ENCODE results near the gene WWOX. TPM values are rescaled to one million over a fixed set of nuclear protein-coding genes. Genes with fewer than 3 reads are reported as not detected.

Gene WWOX
- polyA plus RNA-seq, 1 donor (not counting 4 experiments of a cell fraction or from before 2014, with no cell fraction given): 5.1 TPM

DNA sequence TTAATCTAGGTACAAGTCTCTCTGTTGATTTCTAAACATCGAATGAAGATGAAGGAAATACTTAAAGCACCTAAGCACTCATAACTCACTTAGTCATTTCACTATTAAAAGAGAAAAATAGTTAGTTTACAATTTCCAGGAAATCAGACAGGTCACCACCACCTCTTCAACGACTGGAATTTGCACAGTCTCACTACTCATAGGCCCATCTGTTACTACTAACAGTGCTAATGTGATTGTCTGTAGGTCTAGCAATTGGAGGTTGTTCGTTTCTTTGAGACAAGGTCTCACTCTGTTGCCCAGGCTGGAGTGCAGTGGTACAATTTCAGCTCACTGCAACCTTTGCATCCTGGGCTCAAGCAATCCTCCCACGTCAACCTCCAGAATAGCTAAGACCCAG is 1056.5 kb downstream of the WWOX start:
- Histone ChIP-seq H3K4me3 (ENCODE audit: control insufficient read depth in 2 of 3, extremely low read depth in 1 of 3, insufficient read depth in 2 of 3, low read depth in 1 of 3, low read length in 3 of 3) (no peak overlapping the region), H3K36me3 (ENCODE audit: control insufficient read depth in 2 of 2, extremely low read depth in 1 of 2, insufficient read depth in 2 of 2, low read length in 2 of 2) (no peaks in the 10 kb centered on the region), H3K79me2 (ENCODE audit: control insufficient read depth, insufficient read depth, low read length) (no peaks in the 10 kb centered on the region), H2AFZ (ENCODE audit: control insufficient read depth, low read length) (no peak overlapping the region), H3K4me2 (ENCODE audit: control insufficient read depth, extremely low read depth, insufficient read depth, low read depth, low read length) (no peak overlapping the region), H3K9me3 (ENCODE audit: control insufficient read depth, low read depth, low read length) (no peaks in the 10 kb centered on the region), H3K4me1 (ENCODE audit: control insufficient read depth, extremely low read depth, insufficient read depth, low read length) (peaks cover 14% of the 10 kb centered on the region), H3K9me1 (ENCODE audit: control insufficient read depth, extremely low read depth, insufficient read depth, low read length) (no peaks in the 10 kb centered on the region), H4K20me1 (ENCODE audit: control insufficient read depth, extremely low read depth, insufficient read depth, low read length) (no peaks in the 10 kb centered on the region), H3K27ac (ENCODE audit: control insufficient read depth, insufficient read depth, low read length) (no peak overlapping the region), H3K27me3 (ENCODE audit: control insufficient read depth, extremely low read depth, insufficient read depth, low read length) (no peaks in the 10 kb centered on the region), H3K9ac (ENCODE audit: control insufficient read depth, extremely low read depth, insufficient read depth, low read length) (no peak overlapping the region)
- TF ChIP-seq, protein P1, sequence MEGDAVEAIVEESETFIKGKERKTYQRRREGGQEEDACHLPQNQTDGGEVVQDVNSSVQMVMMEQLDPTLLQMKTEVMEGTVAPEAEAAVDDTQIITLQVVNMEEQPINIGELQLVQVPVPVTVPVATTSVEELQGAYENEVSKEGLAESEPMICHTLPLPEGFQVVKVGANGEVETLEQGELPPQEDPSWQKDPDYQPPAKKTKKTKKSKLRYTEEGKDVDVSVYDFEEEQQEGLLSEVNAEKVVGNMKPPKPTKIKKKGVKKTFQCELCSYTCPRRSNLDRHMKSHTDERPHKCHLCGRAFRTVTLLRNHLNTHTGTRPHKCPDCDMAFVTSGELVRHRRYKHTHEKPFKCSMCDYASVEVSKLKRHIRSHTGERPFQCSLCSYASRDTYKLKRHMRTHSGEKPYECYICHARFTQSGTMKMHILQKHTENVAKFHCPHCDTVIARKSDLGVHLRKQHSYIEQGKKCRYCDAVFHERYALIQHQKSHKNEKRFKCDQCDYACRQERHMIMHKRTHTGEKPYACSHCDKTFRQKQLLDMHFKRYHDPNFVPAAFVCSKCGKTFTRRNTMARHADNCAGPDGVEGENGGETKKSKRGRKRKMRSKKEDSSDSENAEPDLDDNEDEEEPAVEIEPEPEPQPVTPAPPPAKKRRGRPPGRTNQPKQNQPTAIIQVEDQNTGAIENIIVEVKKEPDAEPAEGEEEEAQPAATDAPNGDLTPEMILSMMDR (optimal IDR thresholded peaks at IDR 0.05 in 1 of 3, IDR thresholded peaks at IDR 0.05 in 1 of 3, conservative IDR thresholded peaks at IDR 0.05 in 1 of 3; ENCODE audit: extremely low read depth in 1 of 3, insufficient read depth in 2 of 3, low read length in 3 of 3): no peak
- FAIRE-seq: no peak
- dilution Hi-C loops (cut with MboI; ENCODE audit: extremely low pct_ligation_motif_present, low sequenced_read_pairs): no loop called here
- no peak for DNase-seq (ENCODE audit: low read depth, low spot score)

DNA sequence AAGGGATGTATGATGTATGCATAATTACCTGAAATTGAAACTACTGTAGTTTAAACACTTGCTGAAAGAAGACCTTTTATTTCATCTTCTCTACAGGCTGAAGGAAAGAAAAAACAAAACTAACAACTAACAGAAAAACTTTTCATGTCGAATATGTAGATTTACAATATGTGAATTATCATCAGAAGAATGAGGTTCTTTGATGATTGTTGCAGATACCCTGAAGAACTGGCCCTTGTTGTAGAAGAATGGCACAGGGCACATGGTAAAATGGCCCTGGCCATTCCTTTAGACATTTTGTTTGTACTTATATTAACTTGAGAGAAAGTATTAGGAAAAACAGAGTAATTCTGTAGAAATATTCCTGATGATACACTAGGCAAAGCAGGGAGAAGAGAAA is 1057.3 kb downstream of the WWOX start:
- Histone ChIP-seq H2AFZ (ENCODE audit: control insufficient read depth, low read length) (no peak overlapping the region), H3K4me2 (ENCODE audit: control insufficient read depth, extremely low read depth, insufficient read depth, low read depth, low read length) (no peak overlapping the region), H3K4me1 (ENCODE audit: control insufficient read depth, extremely low read depth, insufficient read depth, low read length) (peaks cover 14% of the 10 kb centered on the region), H4K20me1 (ENCODE audit: control insufficient read depth, extremely low read depth, insufficient read depth, low read length) (no peaks in the 10 kb centered on the region), H3K4me3 (ENCODE audit: control insufficient read depth in 2 of 3, extremely low read depth in 1 of 3, insufficient read depth in 2 of 3, low read depth in 1 of 3, low read length in 3 of 3) (no peak overlapping the region), H3K27me3 (ENCODE audit: control insufficient read depth, extremely low read depth, insufficient read depth, low read length) (no peaks in the 10 kb centered on the region), H3K9ac (ENCODE audit: control insufficient read depth, extremely low read depth, insufficient read depth, low read length) (no peak overlapping the region), H3K27ac (ENCODE audit: control insufficient read depth, insufficient read depth, low read length) (no peak overlapping the region), H3K9me3 (ENCODE audit: control insufficient read depth, low read depth, low read length) (no peaks in the 10 kb centered on the region), H3K79me2 (ENCODE audit: control insufficient read depth, insufficient read depth, low read length) (no peaks in the 10 kb centered on the region), H3K9me1 (ENCODE audit: control insufficient read depth, extremely low read depth, insufficient read depth, low read length) (no peaks in the 10 kb centered on the region), H3K36me3 (ENCODE audit: control insufficient read depth in 2 of 2, extremely low read depth in 1 of 2, insufficient read depth in 2 of 2, low read length in 2 of 2) (no peaks in the 10 kb centered on the region)
- dilution Hi-C loops (cut with MboI; ENCODE audit: extremely low pct_ligation_motif_present, low sequenced_read_pairs): no loop called here
- no peak for FAIRE-seq
- TF ChIP-seq EZH2 (IDR thresholded peaks at IDR 0.05; ENCODE audit: low read length): no peak
- TF ChIP-seq, protein P1 (optimal IDR thresholded peaks at IDR 0.05 in 1 of 3, IDR thresholded peaks at IDR 0.05 in 1 of 3, conservative IDR thresholded peaks at IDR 0.05 in 1 of 3; ENCODE audit: extremely low read depth in 1 of 3, insufficient read depth in 2 of 3, low read length in 3 of 3): no peak
- DNase-seq (ENCODE audit: low read depth, low spot score): no peak

Data from keratinocyte (primary cell).